GM21360 (cell line): Measurements from ENCODE around the gene NPBWR2.

Source experiments
- ATAC-seq: cut with Tn5 transposase; IDR thresholded peaks from one replicate; pipeline ENCODE4 v1.9.1; 2021; ENCODE audit warnings: mild to moderate bottlenecking, moderate library complexity; ENCODE audit not compliant: unreplicated experiment

NPBWR2 gene

GRCh38 chr20:64062276-64062595, 45.1 kb downstream of the NPBWR2 start:
- no peak for ATAC-seq

- no peak for ATAC-seq
Measured at GRCh38 chr20:64058536-64058935, 48.8 kb downstream of the NPBWR2 start.

DNA sequence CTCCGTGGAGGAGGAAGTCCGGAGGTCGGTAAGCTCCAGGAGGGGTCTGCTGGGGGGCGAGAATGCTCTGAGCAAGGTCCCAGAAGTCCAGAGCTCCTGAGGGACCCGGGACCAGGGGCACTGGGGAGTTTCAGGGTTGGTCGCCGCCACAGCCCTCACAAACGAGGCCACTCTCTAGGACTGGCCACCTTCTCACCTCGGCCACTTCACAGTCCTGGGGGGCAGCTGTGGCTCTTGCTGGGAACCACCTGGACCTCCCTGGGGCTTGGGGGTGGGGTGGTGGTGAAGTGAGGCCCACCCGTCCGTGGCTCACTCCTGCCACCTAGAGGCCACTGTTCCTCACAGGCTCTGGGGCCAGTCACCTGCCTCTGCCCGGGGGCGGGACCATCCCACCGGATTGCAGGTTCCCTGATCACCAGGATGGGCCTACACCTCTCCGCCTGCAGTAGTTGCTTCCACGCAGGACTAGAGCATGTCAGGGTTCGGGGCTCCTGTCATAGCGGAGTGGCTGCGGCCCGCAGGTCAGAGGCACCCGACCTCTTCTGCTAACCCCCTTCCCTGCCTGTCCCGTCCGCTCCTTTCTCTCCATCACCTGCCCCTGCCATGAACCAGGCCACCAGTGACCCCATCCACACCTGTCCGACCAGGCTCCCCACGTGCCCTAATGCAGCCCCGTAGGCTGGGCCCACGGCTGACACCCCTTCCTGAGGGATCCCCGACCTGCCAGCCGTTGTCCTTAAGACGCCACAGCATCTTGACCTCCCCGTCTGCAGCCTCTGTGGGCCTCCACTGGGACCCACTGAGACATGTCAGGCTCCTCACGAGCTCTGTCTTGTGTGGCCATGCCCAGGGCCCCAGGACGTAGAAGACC, 49.5 kb downstream of the NPBWR2 start:
- peak; percentile 34 for ATAC-seq

DNA sequence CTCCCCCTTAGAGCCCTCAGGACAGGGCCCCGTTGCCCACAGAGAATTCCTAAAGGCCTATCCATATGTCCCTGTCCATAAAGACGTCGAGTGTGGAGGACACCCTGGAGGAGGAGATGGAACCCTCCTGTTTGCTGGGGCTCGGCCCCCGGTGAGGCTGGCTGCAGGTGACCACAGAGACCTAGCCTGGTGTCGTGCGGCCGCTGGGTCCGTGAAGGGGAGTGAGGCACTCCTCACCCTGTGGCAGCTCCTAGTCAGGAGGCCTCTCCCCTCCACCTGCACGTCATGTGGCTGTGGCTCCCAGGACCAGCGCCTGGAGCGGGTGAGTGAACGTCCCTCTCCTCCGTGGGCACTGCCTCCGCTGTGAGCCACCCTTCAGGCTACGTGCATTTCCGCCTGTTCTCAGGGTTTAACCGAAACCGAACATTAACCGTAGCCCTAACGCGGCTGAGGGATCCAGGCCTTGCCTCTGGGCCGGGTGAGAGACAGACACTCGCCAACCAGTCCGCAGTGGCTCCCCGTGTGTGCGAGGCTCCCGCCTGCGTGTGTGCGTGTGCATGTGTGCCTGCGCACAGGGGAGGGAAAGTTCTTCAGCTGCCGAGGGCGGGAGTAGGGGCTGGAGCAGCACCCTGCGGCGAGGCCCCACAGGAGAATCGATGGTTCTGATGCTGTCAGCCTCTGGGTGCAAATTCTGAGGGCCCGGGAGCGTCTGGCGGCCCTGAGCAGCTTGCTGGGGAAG, 50.3 kb downstream of the NPBWR2 start:
- ATAC-seq: no peak

DNA sequence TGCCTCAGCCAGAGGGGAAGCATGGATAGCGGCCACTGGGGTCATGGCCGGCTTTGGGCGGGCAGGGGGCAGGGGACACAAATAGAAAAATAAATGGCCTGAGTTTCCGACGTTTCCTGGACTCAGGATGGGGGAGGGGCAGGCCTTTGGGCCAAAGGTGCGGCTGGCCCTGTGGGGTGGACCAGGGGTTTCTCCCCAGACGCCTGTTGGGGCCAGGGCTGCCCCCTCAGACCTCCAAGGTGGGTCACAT, 50.8 kb downstream of the NPBWR2 start:
- ATAC-seq: no peak

DNA sequence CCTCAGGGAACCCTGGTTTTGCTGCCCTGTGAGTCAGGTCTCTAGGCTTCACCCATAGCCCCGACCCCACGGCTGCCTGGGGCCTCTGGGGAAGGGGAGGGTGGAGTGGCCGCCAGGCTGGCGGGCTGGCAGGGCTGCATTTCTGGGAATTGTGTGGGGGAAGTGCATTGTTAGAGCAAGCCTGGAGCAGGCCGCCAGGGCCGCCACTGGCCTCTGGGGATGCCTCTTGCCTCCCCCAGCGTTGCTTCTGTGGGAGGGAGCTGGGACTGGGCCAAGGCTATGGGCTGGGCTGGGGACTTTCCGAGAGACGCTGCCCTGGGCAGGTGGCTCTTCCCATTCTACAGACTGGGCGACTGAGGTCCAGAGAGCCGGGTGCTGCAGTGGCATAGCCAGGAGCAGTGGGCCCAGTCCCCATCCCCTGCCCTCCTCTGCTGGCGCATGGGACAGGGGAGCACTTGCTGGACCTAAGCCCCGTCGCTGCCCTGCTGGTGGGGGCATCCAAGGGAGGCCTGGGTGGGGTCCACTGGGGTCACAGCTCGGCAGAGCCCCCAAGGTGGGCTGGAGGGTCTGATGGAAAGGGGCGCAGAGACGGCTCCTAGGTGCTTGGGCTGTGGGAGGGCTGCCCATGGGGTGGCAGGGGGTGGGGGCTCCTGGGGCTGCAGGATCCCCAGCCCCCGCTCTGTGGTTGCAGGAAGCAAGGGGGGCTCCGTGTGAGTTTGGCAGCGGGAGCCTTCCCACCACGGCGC, 51.3 kb downstream of the NPBWR2 start:
- no peak for ATAC-seq

DNA sequence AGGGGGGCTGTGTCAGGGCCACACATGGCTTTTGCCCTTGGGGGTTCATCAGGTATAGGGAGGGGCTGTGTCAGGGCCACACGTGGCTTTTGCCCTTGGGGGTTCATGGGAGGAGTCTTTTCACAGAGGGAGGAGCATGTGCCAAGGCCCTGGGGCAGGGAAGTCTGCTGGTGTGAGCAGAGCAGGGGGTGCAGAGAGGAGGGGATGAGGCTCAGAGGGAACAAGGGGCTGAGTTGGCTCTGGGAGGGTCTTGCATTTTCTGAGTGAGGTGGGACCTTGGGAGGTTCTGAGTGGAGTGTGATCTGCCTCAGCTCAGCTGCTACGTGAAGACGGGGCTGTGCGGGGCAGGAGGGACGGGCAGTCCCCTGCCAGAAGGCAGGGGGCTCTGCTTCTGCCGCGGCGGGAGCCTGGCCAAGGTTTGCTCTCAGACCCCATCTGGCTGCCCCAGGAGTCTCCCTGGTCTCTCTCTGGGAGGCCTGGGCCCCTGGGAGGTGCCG, 51.9 kb downstream of the NPBWR2 start:
- no peak for ATAC-seq

DNA sequence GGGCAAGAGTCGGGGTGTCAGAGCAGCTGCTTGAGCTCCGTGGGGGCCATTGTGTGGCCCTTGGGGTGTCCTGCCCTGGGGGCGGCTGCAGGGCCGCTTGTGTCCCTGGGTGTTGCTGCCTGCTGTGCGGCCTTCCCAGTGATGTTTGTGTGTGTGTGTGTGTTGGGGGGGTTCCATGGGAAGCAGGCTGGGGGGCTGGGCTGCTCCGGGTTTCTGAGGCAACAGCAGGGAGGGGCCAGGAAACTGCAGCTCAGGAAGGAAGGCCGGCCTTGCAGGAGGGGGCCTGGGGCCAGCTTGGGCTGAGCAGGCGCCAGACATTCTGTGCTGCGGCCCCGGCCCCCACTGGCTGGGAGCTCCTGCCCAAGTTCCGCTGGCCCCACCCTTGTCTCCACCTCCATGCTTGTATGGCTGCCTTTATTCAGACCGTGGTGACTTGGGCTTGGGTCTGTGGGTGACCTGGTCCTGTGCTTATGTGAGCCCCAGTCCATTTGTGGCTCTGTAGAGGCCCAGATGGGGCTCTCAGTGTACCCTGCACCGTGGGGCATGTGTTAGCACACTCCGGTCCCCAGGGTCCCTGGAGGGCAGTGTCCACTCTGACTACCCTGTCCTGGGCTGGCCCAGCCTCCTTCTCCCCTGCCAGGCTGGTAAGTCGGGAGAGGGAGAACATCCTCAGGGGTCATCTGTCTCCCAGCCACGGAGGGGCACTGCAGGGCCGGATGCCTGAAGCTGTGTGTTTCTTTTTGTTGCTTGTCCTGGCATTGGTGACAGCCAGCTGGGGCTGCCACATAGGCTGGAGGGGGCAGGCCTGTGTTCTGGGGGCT, 53.3 kb downstream of the NPBWR2 start:
- ATAC-seq: no peak
